Muscle layer of colon (tissue), 2 donors: ENCODE measurements around the gene ZCCHC9.

ENCODE experiments used
- H3K27ac ChIP-seq: one replicate; pipeline ENCODE4 v1.7.0; 2013; ENCODE audit warnings: low read depth, mild to moderate bottlenecking, low read length, moderate library complexity
- H3K27me3 ChIP-seq, 2 donors: one replicate each; pipeline ENCODE4 v1.7.0; 2013; ENCODE audit warnings: low read length in 2 of 2, mild to moderate bottlenecking in 2 of 2; ENCODE audit not compliant: insufficient read depth in 2 of 2, control insufficient read depth in 1 of 2
- H3K36me3 ChIP-seq: one replicate; pipeline ENCODE4 v1.7.0; 2013; ENCODE audit warnings: mild to moderate bottlenecking, low read length; ENCODE audit not compliant: insufficient read depth
- H3K4me1 ChIP-seq: one replicate; pipeline ENCODE4 v1.7.0; 2013; ENCODE audit warnings: mild to moderate bottlenecking, low read length; ENCODE audit not compliant: insufficient read depth
- H3K4me3 ChIP-seq, 2 donors: one replicate each; pipeline ENCODE4 v1.7.0; 2013; ENCODE audit warnings: low read length in 2 of 2, low read depth in 1 of 2, mild to moderate bottlenecking in 1 of 2, moderate library complexity in 1 of 2
- H3K9ac ChIP-seq: one replicate; pipeline ENCODE4 v1.7.0; 2013; ENCODE audit warnings: low read length
- H3K9me3 ChIP-seq: one replicate; pipeline ENCODE4 v1.7.0; 2013; ENCODE audit warnings: mild to moderate bottlenecking, low read length
- donor health status: abdominal sarcoma.
- donor health status: Adenocarcinoma of cecum.

ZCCHC9 gene

DNA sequence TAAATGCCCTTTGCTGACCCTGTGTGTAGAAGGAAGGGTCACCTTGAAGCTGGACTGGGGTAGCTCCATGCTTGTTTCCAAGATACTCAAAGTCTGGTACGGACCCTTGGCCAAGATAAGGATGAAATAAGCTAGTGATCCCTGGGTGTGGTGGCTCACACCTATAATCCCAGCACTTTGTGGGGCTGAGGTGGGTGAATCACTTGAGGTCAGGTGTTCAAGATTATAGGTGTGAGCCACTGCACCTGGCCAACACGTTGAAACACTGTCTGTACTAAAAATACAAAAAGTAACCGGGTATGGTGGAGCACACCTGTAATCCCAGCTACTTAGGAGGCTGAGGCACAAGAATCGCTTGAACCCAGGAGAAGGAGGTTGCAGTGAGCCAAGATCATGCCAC is 59.3 kb downstream of the ZCCHC9 start:
- Histone ChIP-seq H3K36me3 (no peaks in the 10 kb centered on the region), H3K4me3 (no peak overlapping the region), H3K4me1 (no peaks in the 10 kb centered on the region), H3K27me3 (no peaks in the 10 kb centered on the region), H3K27ac (no peak overlapping the region), H3K9me3 (no peaks in the 10 kb centered on the region), H3K9ac (no peak overlapping the region)

DNA sequence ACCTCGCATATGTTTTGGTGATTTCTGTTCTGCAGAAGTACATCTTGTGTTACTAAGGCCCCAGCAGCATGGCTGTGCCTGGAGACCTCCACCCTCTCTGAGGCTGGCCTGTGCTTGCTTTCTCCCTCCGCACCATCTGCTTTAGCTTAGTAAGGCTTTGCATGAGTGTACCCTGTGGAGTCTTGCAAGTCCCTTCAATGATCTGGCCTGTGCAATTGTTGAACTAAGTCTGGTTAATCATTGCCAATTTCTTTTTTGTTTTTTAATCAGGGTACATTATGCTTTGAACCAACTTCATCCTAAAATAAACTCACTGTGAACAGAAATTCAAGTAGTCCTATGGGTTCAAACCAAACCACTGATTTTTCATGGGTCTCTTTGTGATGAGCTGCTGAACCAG is 60.2 kb downstream of the ZCCHC9 start:
- no peaks in the 10 kb centered on the region for H3K4me1 ChIP-seq
- no peaks in the 10 kb centered on the region for H3K36me3 ChIP-seq
- no peaks in the 10 kb centered on the region for H3K27me3 ChIP-seq
- no peak overlapping the region for H3K4me3 ChIP-seq
- no peaks in the 10 kb centered on the region for H3K9me3 ChIP-seq
- no peak overlapping the region for H3K9ac ChIP-seq
- H3K27ac ChIP-seq: no peak overlapping the region
